Testis (tissue), 2 donors: Measurements from ENCODE around the gene HBB.

Source experiments
- POLR2A ChIP-seq: fragments of 450-650 bp; IDR thresholded peaks from one replicate; pipeline ENCODE4 v1.6.1; 2017; ENCODE audit warnings: antibody characterized with exemption, mild to moderate bottlenecking, moderate library complexity
- TF ChIP-seq, protein P1 (sequence below), 3 experiments: fragments of 450-650 bp in 2 of 3; fragments of 200-600 bp in 1 of 3; sonication (generic) in 1 of 3; IDR thresholded peaks; one replicate each; pipeline ENCODE4 v1.5.1; 2016 to 2019; ENCODE audit warnings: antibody characterized with exemption in 3 of 3, mild to moderate bottlenecking in 2 of 3, moderate library complexity in 1 of 3

DNA sequence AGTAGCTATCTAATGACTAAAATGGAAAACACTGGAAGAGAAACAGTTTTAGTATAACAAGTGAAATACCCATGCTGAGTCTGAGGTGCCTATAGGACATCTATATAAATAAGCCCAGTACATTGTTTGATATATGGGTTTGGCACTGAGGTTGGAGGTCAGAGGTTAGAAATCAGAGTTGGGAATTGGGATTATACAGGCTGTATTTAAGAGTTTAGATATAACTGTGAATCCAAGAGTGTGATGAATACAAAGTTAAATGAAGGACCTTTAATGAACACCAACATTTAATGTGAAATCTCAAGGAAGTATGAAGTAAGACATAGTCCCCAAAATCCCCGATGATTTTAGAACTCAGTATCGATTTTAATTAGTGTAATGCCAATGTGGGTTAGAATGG, 10.5 kb upstream of the HBB start:
- TF ChIP-seq, protein P1, sequence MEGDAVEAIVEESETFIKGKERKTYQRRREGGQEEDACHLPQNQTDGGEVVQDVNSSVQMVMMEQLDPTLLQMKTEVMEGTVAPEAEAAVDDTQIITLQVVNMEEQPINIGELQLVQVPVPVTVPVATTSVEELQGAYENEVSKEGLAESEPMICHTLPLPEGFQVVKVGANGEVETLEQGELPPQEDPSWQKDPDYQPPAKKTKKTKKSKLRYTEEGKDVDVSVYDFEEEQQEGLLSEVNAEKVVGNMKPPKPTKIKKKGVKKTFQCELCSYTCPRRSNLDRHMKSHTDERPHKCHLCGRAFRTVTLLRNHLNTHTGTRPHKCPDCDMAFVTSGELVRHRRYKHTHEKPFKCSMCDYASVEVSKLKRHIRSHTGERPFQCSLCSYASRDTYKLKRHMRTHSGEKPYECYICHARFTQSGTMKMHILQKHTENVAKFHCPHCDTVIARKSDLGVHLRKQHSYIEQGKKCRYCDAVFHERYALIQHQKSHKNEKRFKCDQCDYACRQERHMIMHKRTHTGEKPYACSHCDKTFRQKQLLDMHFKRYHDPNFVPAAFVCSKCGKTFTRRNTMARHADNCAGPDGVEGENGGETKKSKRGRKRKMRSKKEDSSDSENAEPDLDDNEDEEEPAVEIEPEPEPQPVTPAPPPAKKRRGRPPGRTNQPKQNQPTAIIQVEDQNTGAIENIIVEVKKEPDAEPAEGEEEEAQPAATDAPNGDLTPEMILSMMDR (IDR thresholded peaks at IDR 0.05) = no peak
- TF ChIP-seq POLR2A = no peak
